ENCODE data around the gene DAAM1.

Gene DAAM1

GRCh38 chr14:59261334-59261733, 72.9 kb downstream of the DAAM1 start:
- no peak for DNase-seq

GRCh38 chr14:59262717-59263454, 74.4 kb downstream of the DAAM1 start:
- no peak for DNase-seq

- peak; percentile 51 for DNase-seq
Measured at GRCh38 chr14:59265808-59266207, 77.3 kb downstream of the DAAM1 start.

GRCh38 chr14:59267046-59267445, 78.6 kb downstream of the DAAM1 start:
- DNase-seq = no peak

- no peak for DNase-seq
Measured at GRCh38 chr14:59268011-59268410, 79.5 kb downstream of the DAAM1 start.

- DNase-seq = no peak
Measured at GRCh38 chr14:59268858-59269257, 80.4 kb downstream of the DAAM1 start.

- no peak for DNase-seq
Measured at GRCh38 chr14:59269466-59269865, 81.0 kb downstream of the DAAM1 start.

- DNase-seq = no peak
Measured at GRCh38 chr14:59271256-59271655, 82.8 kb downstream of the DAAM1 start.

- no peak for DNase-seq
Measured at GRCh38 chr14:59271734-59272133, 83.3 kb downstream of the DAAM1 start.

GRCh38 chr14:59272633-59273032, 84.2 kb downstream of the DAAM1 start:
- no peak for DNase-seq

- DNase-seq = no peak
Measured at GRCh38 chr14:59273737-59274136, 85.3 kb downstream of the DAAM1 start.

GRCh38 chr14:59274991-59275391, 86.5 kb downstream of the DAAM1 start:
- no peak for DNase-seq

GRCh38 chr14:59275668-59276067, 87.2 kb downstream of the DAAM1 start:
- no peak for DNase-seq

GRCh38 chr14:59276235-59276634, 87.8 kb downstream of the DAAM1 start:
- no peak for DNase-seq

GRCh38 chr14:59277659-59278058, 89.2 kb downstream of the DAAM1 start:
- no peak for DNase-seq

GRCh38 chr14:59278111-59278510, 89.6 kb downstream of the DAAM1 start:
- no peak for DNase-seq

GRCh38 chr14:59280961-59281360, 92.5 kb downstream of the DAAM1 start:
- no peak for DNase-seq

GRCh38 chr14:59281609-59282377, 93.3 kb downstream of the DAAM1 start:
- DNase-seq = no peak

GRCh38 chr14:59282378-59282765, 93.9 kb downstream of the DAAM1 start:
- no peak for DNase-seq

- DNase-seq = no peak
Measured at GRCh38 chr14:59283361-59283760, 94.9 kb downstream of the DAAM1 start.

- no peak for DNase-seq
Measured at GRCh38 chr14:59284059-59284458, 95.6 kb downstream of the DAAM1 start.

- DNase-seq = no peak
Measured at GRCh38 chr14:59292028-59292427, 103.6 kb downstream of the DAAM1 start.

GRCh38 chr14:59292921-59293534, 104.6 kb downstream of the DAAM1 start:
- no peak for DNase-seq

Data from stimulated activated CD8-positive, alpha-beta memory T cell treated with anti-CD3 and anti-CD28 coated beads, Interleukin-4, amount 100 ng/mL, for 48 hours (primary cell).